ENCODE measurements around the gene SCAMP2.

DNA sequence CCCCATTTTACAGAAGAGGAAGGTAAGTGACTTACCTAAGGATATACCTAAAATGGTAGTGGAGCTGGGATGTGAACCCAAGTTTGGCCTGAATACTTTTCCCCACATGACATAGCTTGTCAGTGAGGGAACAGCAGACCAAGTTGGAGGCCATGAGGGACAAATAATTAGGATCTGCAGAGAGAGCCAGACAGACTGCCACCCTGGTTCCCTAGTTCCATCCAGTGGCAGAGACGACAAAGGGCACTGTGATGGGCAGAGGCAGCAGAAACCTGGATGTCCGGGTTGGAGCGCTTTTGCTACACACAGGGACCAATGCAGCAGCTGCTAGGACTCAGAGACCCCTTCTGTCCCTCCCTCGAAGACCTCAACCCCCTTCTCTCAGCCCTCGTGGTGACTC lies 45.6 kb downstream of the SCAMP2 start:
- TF ChIP-seq ARNTL (CRISPR knock-in tag; IDR thresholded peaks at IDR 0.05; ENCODE audit: borderline replicate concordance, low read depth), result no peak
- TF ChIP-seq, protein P1, sequence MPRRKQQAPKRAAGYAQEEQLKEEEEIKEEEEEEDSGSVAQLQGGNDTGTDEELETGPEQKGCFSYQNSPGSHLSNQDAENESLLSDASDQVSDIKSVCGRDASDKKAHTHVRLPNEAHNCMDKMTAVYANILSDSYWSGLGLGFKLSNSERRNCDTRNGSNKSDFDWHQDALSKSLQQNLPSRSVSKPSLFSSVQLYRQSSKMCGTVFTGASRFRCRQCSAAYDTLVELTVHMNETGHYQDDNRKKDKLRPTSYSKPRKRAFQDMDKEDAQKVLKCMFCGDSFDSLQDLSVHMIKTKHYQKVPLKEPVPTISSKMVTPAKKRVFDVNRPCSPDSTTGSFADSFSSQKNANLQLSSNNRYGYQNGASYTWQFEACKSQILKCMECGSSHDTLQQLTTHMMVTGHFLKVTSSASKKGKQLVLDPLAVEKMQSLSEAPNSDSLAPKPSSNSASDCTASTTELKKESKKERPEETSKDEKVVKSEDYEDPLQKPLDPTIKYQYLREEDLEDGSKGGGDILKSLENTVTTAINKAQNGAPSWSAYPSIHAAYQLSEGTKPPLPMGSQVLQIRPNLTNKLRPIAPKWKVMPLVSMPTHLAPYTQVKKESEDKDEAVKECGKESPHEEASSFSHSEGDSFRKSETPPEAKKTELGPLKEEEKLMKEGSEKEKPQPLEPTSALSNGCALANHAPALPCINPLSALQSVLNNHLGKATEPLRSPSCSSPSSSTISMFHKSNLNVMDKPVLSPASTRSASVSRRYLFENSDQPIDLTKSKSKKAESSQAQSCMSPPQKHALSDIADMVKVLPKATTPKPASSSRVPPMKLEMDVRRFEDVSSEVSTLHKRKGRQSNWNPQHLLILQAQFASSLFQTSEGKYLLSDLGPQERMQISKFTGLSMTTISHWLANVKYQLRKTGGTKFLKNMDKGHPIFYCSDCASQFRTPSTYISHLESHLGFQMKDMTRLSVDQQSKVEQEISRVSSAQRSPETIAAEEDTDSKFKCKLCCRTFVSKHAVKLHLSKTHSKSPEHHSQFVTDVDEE (CRISPR knock-in tag; IDR thresholded peaks at IDR 0.05), result no peak
- no peak for TF ChIP-seq ZFP30 (CRISPR knock-in tag; IDR thresholded peaks at IDR 0.05)
- TF ChIP-seq ZNF70 (CRISPR knock-in tag; IDR thresholded peaks at IDR 0.05), result no peak
- no peak for TF ChIP-seq GLIS3 (CRISPR knock-in tag; IDR thresholded peaks at IDR 0.05)
- TF ChIP-seq, protein P2, sequence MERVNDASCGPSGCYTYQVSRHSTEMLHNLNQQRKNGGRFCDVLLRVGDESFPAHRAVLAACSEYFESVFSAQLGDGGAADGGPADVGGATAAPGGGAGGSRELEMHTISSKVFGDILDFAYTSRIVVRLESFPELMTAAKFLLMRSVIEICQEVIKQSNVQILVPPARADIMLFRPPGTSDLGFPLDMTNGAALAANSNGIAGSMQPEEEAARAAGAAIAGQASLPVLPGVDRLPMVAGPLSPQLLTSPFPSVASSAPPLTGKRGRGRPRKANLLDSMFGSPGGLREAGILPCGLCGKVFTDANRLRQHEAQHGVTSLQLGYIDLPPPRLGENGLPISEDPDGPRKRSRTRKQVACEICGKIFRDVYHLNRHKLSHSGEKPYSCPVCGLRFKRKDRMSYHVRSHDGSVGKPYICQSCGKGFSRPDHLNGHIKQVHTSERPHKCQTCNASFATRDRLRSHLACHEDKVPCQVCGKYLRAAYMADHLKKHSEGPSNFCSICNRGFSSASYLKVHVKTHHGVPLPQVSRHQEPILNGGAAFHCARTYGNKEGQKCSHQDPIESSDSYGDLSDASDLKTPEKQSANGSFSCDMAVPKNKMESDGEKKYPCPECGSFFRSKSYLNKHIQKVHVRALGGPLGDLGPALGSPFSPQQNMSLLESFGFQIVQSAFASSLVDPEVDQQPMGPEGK (CRISPR knock-in tag; IDR thresholded peaks at IDR 0.05; ENCODE audit: borderline replicate concordance), result no peak
- no peak for TF ChIP-seq ISL1 (CRISPR knock-in tag; IDR thresholded peaks at IDR 0.05)
- TF ChIP-seq ESRRG (CRISPR knock-in tag; IDR thresholded peaks at IDR 0.05), result no peak

Data from SK-N-SH treated with all-trans-retinoic acid at 6 μM for 48 hours (cell line).